Left cardiac atrium (tissue), 4 donors: ENCODE results near the gene KIAA0753. TPM values are rescaled to one million over a fixed set of nuclear protein-coding genes. Genes with fewer than 3 reads are reported as not detected.

Source experiments
- ATAC-seq, 2 donors: fragments of 200-7000 bp; cut with Tn5 transposase; one replicate each; pipeline ENCODE4 v1.9.1; 2020; ENCODE audit warnings: mild to moderate bottlenecking in 2 of 2, moderate library complexity in 2 of 2
- DNase-seq: peaks from one replicate; pipeline ENCODE4 v3.0.0-alpha.2; 2020
- intact Hi-C, 2 donors: fragments of 100-400 bp; cut with DNase I; formaldehyde crosslinking; loops; one replicate each; pipeline versions ENCODE4 v1.14.1 to v1.15.1; 2022 to 2023
- long read RNA-seq: library from polyadenylated mRNA; unstranded; transcript quantifications from one replicate; pipeline ENCODE4 v2.0.0, GENCODE V29; 2021
- total RNA-seq, 2 donors: library from RNA; stranded (reverse); fragmentation: NEBNext Ultra II Directional; extraction: Animal tissue kit (Norgen Biotek cat#: 25700); gene quantifications; one replicate each; pipeline ENCODE4 v1.2.1, GENCODE V29; 2021
- donor health status: DM: no; HTN: yes; CAD: no.
- donor health status: DM: no; HTN: yes; CAD: no; lungs with severe emphysema.
- donor health status: DM: yes; HTN: yes; CAD: no.
- donor health status: Dilated cardiomyopathy.

Gene KIAA0753
- 1 to 10 TPM; 4.7 to 6.3 TPM for total RNA-seq
- long read RNA-seq, partial matches to known transcripts, result 1 of 1 reads
- long read RNA-seq, other reads (novel, unspliced or antisense), result 0 of 1 reads

DNA sequence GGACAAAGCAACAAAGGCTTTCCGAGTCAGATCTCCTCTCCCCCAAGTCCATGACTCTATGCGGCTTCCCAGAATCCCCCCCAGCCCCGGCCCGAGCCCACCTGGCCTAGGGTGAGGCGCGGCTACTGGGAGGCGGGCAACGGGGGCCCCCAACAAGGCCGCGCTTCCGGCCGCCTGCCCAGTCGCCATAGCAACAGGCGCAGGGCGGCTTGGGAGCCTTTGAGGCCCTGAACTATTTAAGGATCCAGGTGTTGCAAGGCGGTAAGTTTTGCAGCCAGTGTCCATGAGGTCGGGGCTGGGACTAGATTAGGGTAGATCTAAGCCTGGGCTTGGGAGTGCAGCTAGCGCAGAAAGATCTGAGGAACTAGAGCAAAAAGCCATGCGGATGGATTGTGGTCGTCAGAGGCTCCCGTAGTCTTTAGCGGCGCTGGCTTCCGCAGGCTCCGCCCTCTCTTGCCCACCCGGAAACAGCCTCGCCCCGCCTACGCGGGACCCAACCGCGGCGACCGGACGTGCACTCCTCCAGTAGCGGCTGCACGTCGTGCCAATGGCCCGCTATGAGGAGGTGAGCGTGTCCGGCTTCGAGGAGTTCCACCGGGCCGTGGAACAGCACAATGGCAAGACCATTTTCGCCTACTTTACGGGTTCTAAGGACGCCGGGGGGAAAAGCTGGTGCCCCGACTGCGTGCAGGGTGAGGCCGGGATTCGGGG is at the start of gene KIAA0753, which contains the start of gene TXNDC17:
TSS of gene KIAA0753 (minus strand) at position 176 of the 711 bp plus-strand sequence. CDS start 5,608 bp downstream, outside the sequence.
TSS of gene TXNDC17 (plus strand) at position 525 of the 711 bp plus-strand sequence. CDS start at position 548, 23 bp downstream.
- ATAC-seq (peak; percentile 97 to 98), DNase-seq (peak; percentile 95)
- intact Hi-C loops, result no loop called here

- no peak for ATAC-seq
- intact Hi-C loops, result no loop called here
- no peak for DNase-seq
These were observed 48.4 kb upstream of the KIAA0753 start for GRCh38 chr17:6688944-6689343.

- DNase-seq (no peak), ATAC-seq (no peak)
- intact Hi-C loops, result no loop called here
These were observed 45.5 kb upstream of the KIAA0753 start for GRCh38 chr17:6686026-6686425.

DNA sequence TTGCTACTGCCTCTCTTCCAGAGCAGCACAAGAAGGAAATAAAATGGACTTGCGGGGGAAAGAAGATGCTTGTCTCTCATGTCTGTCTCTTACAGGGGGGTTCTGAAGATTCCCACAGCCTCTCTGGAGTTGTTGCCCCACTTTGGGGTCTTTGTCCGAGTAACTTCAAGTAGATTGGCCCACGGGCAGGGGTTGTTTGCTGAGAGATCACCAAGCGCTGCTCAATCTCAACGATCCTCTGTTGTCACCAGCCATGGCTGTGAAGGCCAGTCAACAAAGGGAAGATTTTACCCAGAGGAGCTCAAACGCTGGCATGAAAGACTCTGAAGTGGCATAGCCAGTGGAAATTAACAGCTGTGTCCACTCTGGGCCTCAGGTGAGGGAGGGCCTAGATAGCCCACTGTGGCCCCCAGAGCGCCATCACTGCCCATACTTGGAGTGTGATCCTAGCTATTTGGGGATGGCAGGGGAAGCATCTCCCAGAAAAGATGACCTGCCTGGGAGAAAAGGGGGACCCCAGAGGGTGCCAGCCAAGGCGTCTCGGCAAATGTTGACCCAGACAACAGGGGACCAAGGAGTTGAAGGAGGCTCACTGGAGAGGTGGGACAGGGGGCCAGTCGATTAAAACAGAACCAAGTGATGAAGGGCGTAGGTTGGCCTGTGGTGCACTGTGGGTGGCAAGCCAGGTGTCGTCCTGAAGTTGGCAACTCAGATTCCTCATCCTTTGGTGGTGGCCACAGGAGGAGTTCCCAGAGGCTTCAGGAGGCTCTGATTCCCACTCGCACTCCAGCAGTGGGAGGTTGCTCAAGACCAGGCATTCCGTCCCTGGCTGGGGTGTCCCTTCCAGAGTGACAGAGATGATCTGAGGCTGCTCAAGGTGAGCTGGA is 44.6 kb upstream of the KIAA0753 start:
- ATAC-seq (no peak), DNase-seq (no peak)
- intact Hi-C loops, result no loop called here

DNA sequence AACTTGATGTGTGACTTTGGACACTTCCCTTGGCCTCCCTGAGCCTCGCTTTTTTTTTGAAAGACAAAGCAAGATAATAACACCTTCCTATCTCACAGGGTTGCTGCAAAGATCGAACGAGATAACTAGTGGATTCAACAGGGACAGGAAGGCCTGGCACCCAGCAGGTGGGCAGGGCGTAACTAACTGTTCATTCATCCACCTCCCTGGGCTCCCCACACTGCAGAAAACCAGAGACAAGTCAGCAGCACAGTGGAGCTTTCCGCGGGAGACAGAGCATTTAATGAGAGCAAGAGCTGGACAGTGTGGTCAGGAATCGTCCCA is 43.9 kb upstream of the KIAA0753 start:
- ATAC-seq (no peak), DNase-seq (no peak)
- intact Hi-C loops, result no loop called here

GRCh38 chr17:6683730-6684459 is 43.4 kb upstream of the KIAA0753 start:
- no peak for DNase-seq
- intact Hi-C loops, result no loop called here
- ATAC-seq, result no peak

GRCh38 chr17:6683081-6683684 is 42.7 kb upstream of the KIAA0753 start:
- intact Hi-C loops, result no loop called here
- no peak for ATAC-seq
- no peak for DNase-seq

DNA sequence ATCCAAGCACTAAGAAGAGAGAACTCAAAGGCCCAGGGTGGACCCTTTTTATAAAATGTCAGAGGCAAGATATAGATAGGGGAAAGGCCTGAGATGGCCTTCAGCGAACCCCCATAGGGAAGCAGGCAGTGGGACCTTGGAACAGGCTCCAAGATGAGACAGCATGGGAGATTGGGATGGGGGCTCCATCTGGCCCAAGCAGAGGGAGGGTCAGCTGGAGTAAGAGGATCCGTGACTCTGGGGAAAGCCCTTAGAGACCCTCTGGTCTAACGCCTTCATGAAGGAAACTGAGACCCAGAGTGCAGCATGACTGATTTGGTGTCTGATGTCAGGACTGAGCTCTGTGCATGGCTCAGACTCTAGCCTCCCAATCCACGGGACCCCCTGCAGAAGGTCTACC is 41.8 kb upstream of the KIAA0753 start:
- ATAC-seq (no peak), DNase-seq (no peak)
- intact Hi-C loops, result no loop called here

DNA sequence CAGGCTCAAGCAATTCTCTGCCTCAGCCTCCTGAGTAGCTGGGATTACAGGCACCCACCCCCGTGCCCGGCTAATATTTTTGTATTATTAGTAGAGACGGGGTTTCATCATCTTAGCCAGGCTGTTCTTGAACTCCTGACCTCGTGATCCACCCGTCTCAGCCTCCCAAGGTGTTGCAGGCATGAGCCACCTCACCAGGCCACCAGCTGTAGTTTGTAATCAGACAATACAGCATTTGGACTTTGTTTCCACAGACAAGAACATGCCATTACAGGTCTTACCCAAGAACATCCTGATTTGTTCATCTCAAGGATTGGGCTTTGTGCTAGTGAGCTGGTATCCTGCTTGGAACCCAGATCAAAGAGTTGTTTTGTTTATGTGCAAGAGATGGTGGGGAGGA is 41.2 kb upstream of the KIAA0753 start:
- ATAC-seq (no peak), DNase-seq (no peak)
- intact Hi-C loops, result no loop called here

- no peak for ATAC-seq
- intact Hi-C loops, result no loop called here
These were observed 40.7 kb upstream of the KIAA0753 start for GRCh38 chr17:6681176-6681575.

GRCh38 chr17:6679241-6679640 is 38.7 kb upstream of the KIAA0753 start:
- no peak for ATAC-seq
- intact Hi-C loops, result no loop called here
- DNase-seq, result no peak

More at GRCh38 chr17:6681176-6681575, 40.7 kb upstream of the KIAA0753 start:
- DNase-seq, result no peak

GRCh38 chr17:6677946-6678345 is 37.4 kb upstream of the KIAA0753 start:
- ATAC-seq (no peak), DNase-seq (no peak)
- intact Hi-C loops, result no loop called here

DNA sequence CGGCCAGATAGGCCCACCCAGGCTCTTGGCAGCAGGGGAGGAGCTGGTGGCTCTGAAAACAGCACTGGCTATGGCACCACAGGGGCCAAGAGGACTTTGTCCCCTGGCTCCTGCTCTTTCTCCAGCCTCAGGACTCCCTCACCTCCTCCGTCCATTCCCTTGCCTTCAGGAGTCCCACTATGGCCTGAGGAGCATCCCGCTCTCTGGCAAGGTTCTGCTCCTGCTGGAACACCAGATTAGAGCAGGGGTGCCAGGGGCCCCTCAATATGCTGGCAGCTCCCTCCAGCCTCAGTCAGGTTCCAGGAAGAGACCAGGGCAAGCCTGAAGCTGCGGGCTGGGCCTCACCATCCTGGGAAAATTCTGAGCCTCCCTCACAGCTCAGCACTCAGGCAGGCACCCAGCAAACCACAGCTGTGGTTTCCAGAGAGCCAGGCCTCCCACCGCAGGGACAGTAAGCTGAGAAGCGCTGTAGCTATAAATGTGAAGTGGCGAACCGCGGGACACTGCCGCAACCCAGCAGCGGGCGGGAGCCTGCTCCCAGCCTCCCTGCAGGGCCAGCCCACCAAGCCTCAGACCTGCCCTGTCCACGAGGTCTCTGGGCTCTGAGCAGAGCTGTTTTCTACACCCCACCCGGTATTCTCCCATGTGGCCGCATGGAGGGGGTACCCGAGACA is 36.8 kb upstream of the KIAA0753 start:
- DNase-seq, result no peak
- intact Hi-C loops, result no loop called here
- no peak for ATAC-seq

GRCh38 chr17:6676802-6677157 is 36.3 kb upstream of the KIAA0753 start:
- intact Hi-C loops, result no loop called here
- no peak for ATAC-seq
- no peak for DNase-seq

- no peak for ATAC-seq
- intact Hi-C loops, result no loop called here
- DNase-seq, result no peak
These were observed 34.8 kb upstream of the KIAA0753 start for GRCh38 chr17:6675201-6675825.

GRCh38 chr17:6674586-6674985 is 34.1 kb upstream of the KIAA0753 start:
- intact Hi-C loops, result no loop called here
- DNase-seq (no peak), ATAC-seq (no peak)

DNA sequence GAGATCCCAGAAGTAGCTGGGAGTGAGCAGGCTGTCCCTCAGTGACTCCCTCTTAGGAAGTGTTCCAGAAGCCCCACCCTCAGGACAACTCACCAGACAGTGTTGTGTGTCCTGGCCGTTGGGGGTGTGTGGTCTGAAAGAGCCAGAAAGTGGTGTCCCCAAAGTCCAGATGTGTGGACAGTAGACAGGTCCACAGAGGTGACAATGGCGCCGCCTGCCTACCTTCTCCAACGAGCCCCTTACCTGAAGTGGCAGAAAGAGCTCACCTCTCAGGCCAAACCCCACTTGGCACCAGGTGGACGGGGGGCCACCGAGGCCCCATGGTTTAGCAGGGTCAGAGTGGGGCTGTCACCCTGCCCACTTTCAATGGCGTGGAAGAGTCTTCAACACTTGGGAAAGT is 30.9 kb upstream of the KIAA0753 start:
- no peak for ATAC-seq
- intact Hi-C loops, result no loop called here
- no peak for DNase-seq

DNA sequence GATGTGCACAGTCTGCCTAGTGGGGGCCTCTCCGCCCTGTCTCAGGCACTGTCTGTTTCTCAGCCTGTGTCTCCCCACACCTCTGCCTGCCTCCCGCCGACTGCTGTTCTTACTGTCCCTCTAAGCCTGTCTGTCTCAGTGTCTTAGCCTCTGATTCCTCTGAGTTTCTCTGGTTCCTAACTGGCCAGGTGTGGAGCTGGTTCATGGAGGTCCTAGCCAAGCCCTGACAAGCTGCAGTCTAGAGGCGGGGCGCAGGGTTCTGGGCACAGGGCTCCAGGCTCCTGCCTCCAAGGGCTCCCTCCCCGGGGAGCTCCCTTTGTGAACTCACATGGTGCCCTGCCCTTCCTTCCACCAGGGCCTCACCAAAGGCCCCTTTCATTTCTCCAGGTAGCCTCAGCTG is 30.5 kb upstream of the KIAA0753 start:
- intact Hi-C loops, result no loop called here
- ATAC-seq, result no peak
- DNase-seq, result no peak
